ENCODE measurements around the gene B3GNT5.

B3GNT5 gene

GRCh38 chr3:183230826-183231225 lies 22.2 kb upstream of the B3GNT5 start:
- DNase-seq (ENCODE audit: low read depth) = no peak

- no peak for DNase-seq (ENCODE audit: low read depth)
These were observed 19.1 kb upstream of the B3GNT5 start for GRCh38 chr3:183233966-183234365.

GRCh38 chr3:183239046-183239445 lies 14.0 kb upstream of the B3GNT5 start:
- DNase-seq (ENCODE audit: low read depth) = no peak

GRCh38 chr3:183242431-183242830 lies 10.6 kb upstream of the B3GNT5 start:
- no peak for DNase-seq (ENCODE audit: low read depth)

- no peak for DNase-seq (ENCODE audit: low read depth)
These were observed 8.8 kb upstream of the B3GNT5 start for GRCh38 chr3:183244219-183244618.

- DNase-seq (ENCODE audit: low read depth) = no peak
These were observed 8.0 kb upstream of the B3GNT5 start for GRCh38 chr3:183244981-183245476.

GRCh38 chr3:183247011-183247589 lies 6.0 kb upstream of the B3GNT5 start:
- peak; percentile 70 for DNase-seq (ENCODE audit: low read depth)

- no peak for DNase-seq (ENCODE audit: low read depth)
These were observed 3.9 kb upstream of the B3GNT5 start for GRCh38 chr3:183249006-183249718.

GRCh38 chr3:183252118-183252782 lies 803 bp upstream of the B3GNT5 start:
- DNase-seq (ENCODE audit: low read depth) = no peak

- peak; percentile 71 for DNase-seq (ENCODE audit: low read depth)
These were observed 754 bp downstream of the B3GNT5 start for GRCh38 chr3:183253528-183254486.

- no peak for DNase-seq (ENCODE audit: low read depth)
These were observed 1.7 kb downstream of the B3GNT5 start for GRCh38 chr3:183254487-183255347.

- peak; percentile 71 for DNase-seq (ENCODE audit: low read depth)
These were observed 2.3 kb downstream of the B3GNT5 start for GRCh38 chr3:183255348-183255730.

- DNase-seq (ENCODE audit: low read depth) = no peak
These were observed 6.0 kb downstream of the B3GNT5 start for GRCh38 chr3:183259087-183259486.

GRCh38 chr3:183259621-183260020 lies 6.6 kb downstream of the B3GNT5 start:
- DNase-seq (ENCODE audit: low read depth) = no peak

- DNase-seq (ENCODE audit: low read depth) = peak; percentile 31
These were observed 7.3 kb downstream of the B3GNT5 start for GRCh38 chr3:183260167-183260904.

GRCh38 chr3:183261151-183261724 lies 8.2 kb downstream of the B3GNT5 start:
- no peak for DNase-seq (ENCODE audit: low read depth)

GRCh38 chr3:183262875-183263378 lies 9.9 kb downstream of the B3GNT5 start:
- no peak for DNase-seq (ENCODE audit: low read depth)

GRCh38 chr3:183264268-183264667 lies 11.2 kb downstream of the B3GNT5 start:
- DNase-seq (ENCODE audit: low read depth) = no peak

GRCh38 chr3:183265157-183265642 lies 12.1 kb downstream of the B3GNT5 start:
- DNase-seq (ENCODE audit: low read depth) = peak; percentile 54

All from amniotic epithelial cell (primary cell).